ENCODE measurements around the gene EIF4E. TPM values are rescaled to one million over a fixed set of nuclear protein-coding genes. Genes with fewer than 3 reads are reported as not detected.

EIF4E gene
- total RNA-seq, 4 donors from 2014 or later, result 20.9 to 103 (median 48.4) TPM

- Histone ChIP-seq H3K36me3 (no peaks in the 10 kb centered on the region), H3K27me3 (no peaks in the 10 kb centered on the region), H3K4me3 (no peak overlapping the region), H3K9me3 (no peaks in the 10 kb centered on the region), H3K27ac (no peak overlapping the region), H3K4me1 (peaks cover 0 to 7% (median 0%) of the 10 kb centered on the region in 4 donors)
- no peak for DNase-seq
- WGBS, 2 donors (ENCODE audit: low coverage in 1 of 2), result 81 to 91% methylated on average over 3 of the region's 3 CpGs
- TF ChIP-seq POLR2AphosphoS5 (IDR thresholded peaks at IDR 0.05) (no peak), CTCF (IDR thresholded peaks at IDR 0.05) (no peak), POLR2A (IDR thresholded peaks at IDR 0.05) (no peak), EP300 (IDR thresholded peaks at IDR 0.05; ENCODE audit: low read depth) (no peak)
- intact Hi-C loops (cut with DNase I; ENCODE audit: low total_unique reads), result no loop called here
- in situ Hi-C loops (cut with MboI; ENCODE audit: low pct_ligation_motif_present in 1 of 4, low pct_unique_long_range_greater_than_20kb in 1 of 4, low sequenced_read_pairs in 3 of 4), result no loop called here
Measured at GRCh38 chr4:98862371-98862770, 66.6 kb downstream of the EIF4E start.

- H3K9me3 ChIP-seq, result no peaks in the 10 kb centered on the region
- H3K36me3 ChIP-seq, result no peaks in the 10 kb centered on the region
- DNase-seq, result no peak
- no peak overlapping the region for H3K4me3 ChIP-seq
- no peaks in the 10 kb centered on the region for H3K27me3 ChIP-seq
- intact Hi-C loops (cut with DNase I; ENCODE audit: low total_unique reads), result no loop called here
- 55 to 82% methylated on average over 3 of the region's 3 CpGs for WGBS, 2 donors (ENCODE audit: low coverage in 1 of 2)
- in situ Hi-C loops (cut with MboI; ENCODE audit: low pct_ligation_motif_present in 1 of 4, low pct_unique_long_range_greater_than_20kb in 1 of 4, low sequenced_read_pairs in 3 of 4), result no loop called here
- TF ChIP-seq EP300 (IDR thresholded peaks at IDR 0.05; ENCODE audit: low read depth) (no peak), POLR2AphosphoS5 (IDR thresholded peaks at IDR 0.05) (no peak), POLR2A (IDR thresholded peaks at IDR 0.05) (no peak), CTCF (IDR thresholded peaks at IDR 0.05) (no peak)
- H3K4me1 ChIP-seq, result peaks cover 0 to 7% (median 0%) of the 10 kb centered on the region in 4 donors
- H3K27ac ChIP-seq, result no peak overlapping the region
Measured at GRCh38 chr4:98861100-98861884, 67.6 kb downstream of the EIF4E start.

GRCh38 chr4:98851806-98852205 lies 77.1 kb downstream of the EIF4E start:
- no peaks in the 10 kb centered on the region for H3K36me3 ChIP-seq
- WGBS, 2 donors (ENCODE audit: low coverage in 1 of 2), result 85 to 86% methylated on average over 3 of the region's 3 CpGs
- no peak overlapping the region for H3K4me3 ChIP-seq
- H3K27me3 ChIP-seq, result no peaks in the 10 kb centered on the region
- TF ChIP-seq EP300 (IDR thresholded peaks at IDR 0.05; ENCODE audit: low read depth), result no peak
- TF ChIP-seq CTCF (IDR thresholded peaks at IDR 0.05), result no peak
- TF ChIP-seq POLR2AphosphoS5 (IDR thresholded peaks at IDR 0.05), result no peak
- no peak for TF ChIP-seq POLR2A (IDR thresholded peaks at IDR 0.05)
- intact Hi-C loops (cut with DNase I; ENCODE audit: low total_unique reads) (no loop called here), in situ Hi-C loops (cut with MboI; ENCODE audit: low pct_ligation_motif_present in 1 of 4, low pct_unique_long_range_greater_than_20kb in 1 of 4, low sequenced_read_pairs in 3 of 4) (no loop called here)
- DNase-seq, result no peak
- no peak overlapping the region for H3K27ac ChIP-seq
- no peaks in the 10 kb centered on the region for H3K9me3 ChIP-seq
- H3K4me1 ChIP-seq, result no peaks in the 10 kb centered on the region

GRCh38 chr4:98850937-98851336 lies 78.0 kb downstream of the EIF4E start:
- Histone ChIP-seq H3K9me3 (peaks cover 0 to 4% of the 10 kb centered on the region in 2 donors), H3K4me1 (no peaks in the 10 kb centered on the region), H3K27me3 (no peaks in the 10 kb centered on the region), H3K4me3 (no peak overlapping the region), H3K27ac (no peak overlapping the region), H3K36me3 (no peaks in the 10 kb centered on the region)
- TF ChIP-seq CTCF (IDR thresholded peaks at IDR 0.05) (no peak), POLR2A (IDR thresholded peaks at IDR 0.05) (no peak)
- DNase-seq, result no peak
- in situ Hi-C loops (cut with MboI; ENCODE audit: low pct_ligation_motif_present in 1 of 4, low pct_unique_long_range_greater_than_20kb in 1 of 4, low sequenced_read_pairs in 3 of 4) (no loop called here), intact Hi-C loops (cut with DNase I; ENCODE audit: low total_unique reads) (no loop called here)

Measured in transverse colon (tissue), 4 donors.